HL-60 (cell line): ENCODE data around the gene STIP1.

Experiments used
- CTCF ChIP-seq: IDR thresholded peaks from one replicate; pipeline ENCODE4 v1.5.1; 2011; ENCODE audit warnings: low read length, control low read depth, inconsistent platforms; ENCODE audit not compliant: insufficient read depth
- POLR2AphosphoS5 ChIP-seq: IDR thresholded peaks from 2 replicates; pipeline ENCODE4 v1.6.1; 2012; ENCODE audit warnings: low read depth
- SPI1 ChIP-seq: IDR thresholded peaks from 2 replicates; pipeline ENCODE4 v1.6.1; 2012; ENCODE audit warnings: low read depth, mild to moderate bottlenecking, borderline replicate concordance

- TF ChIP-seq POLR2AphosphoS5 (no peak; the same call in 1 of the 2 replicates), CTCF (no peak), SPI1 (no peak)
These were observed 36.7 kb downstream of the STIP1 start for GRCh38 chr11:64222651-64223000.
